H9 (cell line): ENCODE results near the gene ZNRF3. TPM values are rescaled to one million over a fixed set of nuclear protein-coding genes. Genes with fewer than 3 reads are reported as not detected.

Source experiments
- DNase-seq: peaks from one replicate; pipeline ENCODE4 v3.0.0-alpha.2; 2017
- H2AFZ ChIP-seq: one replicate; pipeline ENCODE4 v1.6.1; 2013; ENCODE audit warnings: mild to moderate bottlenecking, low read length, control low read depth, moderate library complexity
- H2AK5ac ChIP-seq: 2 replicates; pipeline ENCODE4 v1.6.1; 2013; ENCODE audit warnings: low read length, control low read depth, mixed read lengths; ENCODE audit not compliant: insufficient read length
- H2BK120ac ChIP-seq: one replicate; pipeline ENCODE4 v1.6.1; 2013; ENCODE audit warnings: low read depth, mild to moderate bottlenecking, low read length, control low read depth, inconsistent platforms; ENCODE audit not compliant: poor library complexity, severe bottlenecking
- H2BK12ac ChIP-seq: 2 replicates; pipeline ENCODE4 v1.6.1; 2013; ENCODE audit warnings: low read length, control low read depth, mixed read lengths, low read depth; ENCODE audit not compliant: insufficient read length
- H2BK15ac ChIP-seq: 2 replicates; pipeline ENCODE4 v1.6.1; 2013; ENCODE audit warnings: low read depth, low read length, control low read depth
- H2BK20ac ChIP-seq: one replicate; pipeline ENCODE4 v1.6.1; 2013; ENCODE audit warnings: low read depth, mild to moderate bottlenecking, low read length, control low read depth, inconsistent platforms; ENCODE audit not compliant: poor library complexity, severe bottlenecking
- H2BK5ac ChIP-seq: 2 replicates; pipeline ENCODE4 v1.6.1; 2013; ENCODE audit warnings: low read length, control low read depth, mixed read lengths; ENCODE audit not compliant: insufficient read length
- H3K14ac ChIP-seq: 2 replicates; pipeline ENCODE4 v1.6.1; 2013; ENCODE audit warnings: low read length, control low read depth; ENCODE audit not compliant: insufficient read depth
- H3K18ac ChIP-seq: 2 replicates; pipeline ENCODE4 v1.6.1; 2013; ENCODE audit warnings: low read depth, mild to moderate bottlenecking, mixed read lengths, low read length, control low read depth; ENCODE audit not compliant: insufficient read length
- H3K23ac ChIP-seq: 2 replicates; pipeline ENCODE4 v1.6.1; 2013; ENCODE audit warnings: low read length, control low read depth, mixed read lengths, low read depth; ENCODE audit not compliant: insufficient read length
- H3K23me2 ChIP-seq: 2 replicates; pipeline ENCODE4 v1.6.1; 2013; ENCODE audit warnings: low read depth, mild to moderate bottlenecking, mixed read lengths, low read length, control low read depth; ENCODE audit not compliant: insufficient read length, poor library complexity, severe bottlenecking
- H3K27ac ChIP-seq: 2 replicates; pipeline ENCODE4 v1.5.1; 2013; ENCODE audit warnings: low read length, control low read depth, mixed read lengths, low read depth; ENCODE audit not compliant: insufficient read length
- H3K27me3 ChIP-seq: 2 replicates; pipeline ENCODE4 v1.6.1; 2013; ENCODE audit warnings: low read length, control low read depth, inconsistent platforms; ENCODE audit not compliant: insufficient read depth
- H3K4ac ChIP-seq: 2 replicates; pipeline ENCODE4 v1.6.1; 2013; ENCODE audit warnings: low read depth, mild to moderate bottlenecking, control low read depth, inconsistent platforms, low read length, moderate library complexity
- H3K4me1 ChIP-seq: 2 replicates; pipeline ENCODE4 v1.6.1; 2013; ENCODE audit warnings: low read length, control low read depth, inconsistent platforms; ENCODE audit not compliant: insufficient read depth
- H3K4me2 ChIP-seq: 2 replicates; pipeline ENCODE4 v1.6.1; 2013; ENCODE audit warnings: low read length, control low read depth, mixed read lengths; ENCODE audit not compliant: insufficient read length, insufficient read depth
- H3K56ac ChIP-seq: 2 replicates; pipeline ENCODE4 v1.6.1; 2013; ENCODE audit warnings: low read depth, mild to moderate bottlenecking, mixed read lengths, low read length, control low read depth; ENCODE audit not compliant: insufficient read length
- H3K79me1 ChIP-seq: 2 replicates; pipeline ENCODE4 v1.6.1; 2013; ENCODE audit warnings: low read depth, mild to moderate bottlenecking, moderate library complexity, low read length, control low read depth, inconsistent platforms; ENCODE audit not compliant: insufficient read depth, poor library complexity, severe bottlenecking
- H3K79me2 ChIP-seq: 2 replicates; pipeline ENCODE4 v1.6.1; 2013; ENCODE audit warnings: low read length, control low read depth, inconsistent platforms; ENCODE audit not compliant: insufficient read depth
- H3K9ac ChIP-seq: 2 replicates; pipeline ENCODE4 v1.6.1; 2013; ENCODE audit warnings: low read length, control low read depth, mixed read lengths; ENCODE audit not compliant: insufficient read length; ENCODE audit errors: extremely low read depth
- H3K9me3 ChIP-seq: one replicate; pipeline ENCODE4 v1.6.1; 2013; ENCODE audit warnings: low read depth, low read length, inconsistent platforms; ENCODE audit not compliant: control insufficient read depth
- H3T11ph ChIP-seq: one replicate; pipeline ENCODE4 v1.6.1; 2013; ENCODE audit warnings: mild to moderate bottlenecking, low read length, control low read depth, inconsistent platforms
- H4K20me1 ChIP-seq: one replicate; pipeline ENCODE4 v1.6.1; 2013; ENCODE audit not compliant: control insufficient read depth, insufficient read length, insufficient read depth
- H4K5ac ChIP-seq: 2 replicates; pipeline ENCODE4 v1.6.1; 2013; ENCODE audit warnings: low read depth, mild to moderate bottlenecking, mixed read lengths, low read length, control low read depth; ENCODE audit not compliant: insufficient read length
- H4K8ac ChIP-seq: replicated peaks from 2 replicates; pipeline ENCODE4 v1.6.1; 2013; ENCODE audit warnings: low read length, control low read depth, mixed read lengths, low read depth; ENCODE audit not compliant: insufficient read length
- H4K91ac ChIP-seq: 2 replicates; pipeline ENCODE4 v1.6.1; 2013; ENCODE audit warnings: low read depth, mild to moderate bottlenecking, moderate library complexity, mixed read lengths, low read length, control low read depth; ENCODE audit not compliant: insufficient read length
- H3K27ac Mint-ChIP-seq, 3 experiments: 2 replicates in 2 of 3; 3 replicates in 1 of 3; pipeline ENCODE4 v1.8.0; 2020 to 2021; ENCODE audit warnings: mixed read lengths in 3 of 3, mild to moderate bottlenecking in 1 of 3, moderate library complexity in 1 of 3
- H3K27me3 Mint-ChIP-seq: 2 replicates; pipeline ENCODE4 v1.8.0; 2021; ENCODE audit warnings: low read depth, mild to moderate bottlenecking, moderate library complexity, mixed read lengths
- H3K36me3 Mint-ChIP-seq, 3 experiments: 2 replicates in 2 of 3; 3 replicates in 1 of 3; pipeline ENCODE4 v1.8.0; 2020 to 2021; ENCODE audit warnings: low read depth in 3 of 3, mixed read lengths in 3 of 3; ENCODE audit not compliant: insufficient read depth in 1 of 3
- H3K4me1 Mint-ChIP-seq, 2 experiments: 2 replicates each; pipeline ENCODE4 v1.8.0; 2020; ENCODE audit warnings: mixed read lengths in 2 of 2
- H3K4me3 Mint-ChIP-seq, 2 experiments: 2 replicates in 1 of 2; 3 replicates in 1 of 2; pipeline ENCODE4 v1.8.0; 2020 to 2021; ENCODE audit warnings: mild to moderate bottlenecking in 2 of 2, mixed read lengths in 2 of 2, moderate library complexity in 1 of 2
- H3K9me3 Mint-ChIP-seq, 2 experiments: 2 replicates in 1 of 2; 3 replicates in 1 of 2; pipeline ENCODE4 v1.8.0; 2020; ENCODE audit warnings: mild to moderate bottlenecking in 2 of 2, mixed read lengths in 2 of 2, moderate library complexity in 1 of 2
- CTCF ChIP-seq: fragments of 200-600 bp; sonication (generic); conservative IDR thresholded peaks from 3 replicates; pipeline ENCODE4 v1.8.0; 2021; ENCODE audit warnings: antibody characterized with exemption, mild to moderate bottlenecking
- WGBS: extraction: QIAGEN DNeasy Blood & Tissue Kit; methylation state at CpG from one replicate; pipeline ENCODE4 v1.1.7; 2013; ENCODE audit warnings: missing lambda C conversion rate, low lambda C conversion rate, mixed read lengths; ENCODE audit not compliant: insufficient read length; ENCODE audit errors: extremely low coverage; 5-methylcytosine and 5-hydroxymethylcytosine counted together
- total RNA-seq: library from RNA; stranded (reverse); gene quantifications from 2 replicates; pipeline ENCODE4 v1.2.1, GENCODE V29; 2021

The ZNRF3 gene
- total RNA-seq, 1 experiment from 2014 or later: 20.6 TPM

GRCh38 chr22:29060931-29061330 is 177.6 kb downstream of the ZNRF3 start:
- H3K4me1 Mint-ChIP-seq: peaks cover 21 to 30% of the 10 kb centered on the region in 2 experiments
- Histone ChIP-seq H4K5ac (no peak overlapping the region), H3K4me2 (no peak overlapping the region), H4K20me1 (no peaks in the 10 kb centered on the region), H3K4ac (no peak overlapping the region), H2BK15ac (no peak overlapping the region), H3K23me2 (no peaks in the 10 kb centered on the region), H3K4me1 (no peaks in the 10 kb centered on the region; the same call in 1 of the 2 replicates), H3K79me1 (no peaks in the 10 kb centered on the region), H3K56ac (no peak overlapping the region), H2BK120ac (no peak overlapping the region), H2BK20ac (no peak overlapping the region), H4K91ac (no peak overlapping the region), H3K27me3 (no peaks in the 10 kb centered on the region), H3K23ac (no peak overlapping the region), H4K8ac (no peak overlapping the region), H3K27ac (no peak overlapping the region), H2BK12ac (no peak overlapping the region), H3K79me2 (no peaks in the 10 kb centered on the region), H3K9me3 (no peaks in the 10 kb centered on the region), H2AFZ (no peak overlapping the region), H3K14ac (no peak overlapping the region), H2AK5ac (no peak overlapping the region), H3T11ph (no peak overlapping the region), H3K18ac (no peak overlapping the region), H3K9ac (no peak overlapping the region), H2BK5ac (no peak overlapping the region)
- no peak for DNase-seq
- TF ChIP-seq CTCF: no peak
- no peaks in the 10 kb centered on the region; a peak in 1 of 5 replicates for H3K9me3 Mint-ChIP-seq
- no peak overlapping the region for H3K4me3 Mint-ChIP-seq
- H3K27ac Mint-ChIP-seq: no peak overlapping the region
- no peaks in the 10 kb centered on the region for H3K36me3 Mint-ChIP-seq
- no CpG with 5 or more reads among the region's 7 CpGs for WGBS
- H3K27me3 Mint-ChIP-seq: peaks cover 7% of the 10 kb centered on the region
